Left hindlimb (tissue), 1 donor: Measurements from ENCODE around the gene HBP1.
A peak's percentile ranks its signal among the peaks of the same experiment; 100 is the strongest.
"Not testable (repeated sequence)": the region's sequence is repeated elsewhere in the genome, so short reads cannot be mapped to it uniquely, and the experiment has no call there.

ENCODE experiments used
- DNase-seq: peaks from one replicate; pipeline ENCODE4 v3.0.0-alpha.2; 2018

HBP1 gene

GRCh38 chr7:107155726-107156125, 13.1 kb upstream of the HBP1 start:
- not testable (repeated sequence) for DNase-seq

GRCh38 chr7:107157091-107157490, 11.7 kb upstream of the HBP1 start:
- no peak for DNase-seq

- no peak for DNase-seq
These were observed 10.8 kb upstream of the HBP1 start for GRCh38 chr7:107158028-107158427.

- no peak for DNase-seq
These were observed 8.4 kb upstream of the HBP1 start for GRCh38 chr7:107160389-107160788.

GRCh38 chr7:107161415-107161814, 7.4 kb upstream of the HBP1 start:
- no peak for DNase-seq

- no peak for DNase-seq
These were observed 6.3 kb upstream of the HBP1 start for GRCh38 chr7:107162475-107162874.

- DNase-seq, result no peak
These were observed 4.7 kb upstream of the HBP1 start for GRCh38 chr7:107164092-107164491.

- DNase-seq, result no peak
These were observed 3.5 kb upstream of the HBP1 start for GRCh38 chr7:107165341-107165740.

- DNase-seq, result no peak
These were observed 1.9 kb upstream of the HBP1 start for GRCh38 chr7:107166736-107167426.

GRCh38 chr7:107167483-107168232, 1.1 kb upstream of the HBP1 start:
- DNase-seq, result peak; percentile 33

- peak; percentile 97 for DNase-seq
These were observed 582 bp downstream of the HBP1 start for GRCh38 chr7:107169120-107170050.

GRCh38 chr7:107170051-107170915, 1.5 kb downstream of the HBP1 start:
- no peak for DNase-seq

GRCh38 chr7:107171496-107171895, 2.7 kb downstream of the HBP1 start:
- DNase-seq, result no peak

GRCh38 chr7:107172276-107173032, 3.7 kb downstream of the HBP1 start:
- no peak for DNase-seq

- DNase-seq, result no peak
These were observed 4.4 kb downstream of the HBP1 start for GRCh38 chr7:107173191-107173590.

GRCh38 chr7:107173691-107174406, 5.0 kb downstream of the HBP1 start:
- no peak for DNase-seq

GRCh38 chr7:107179326-107180164, 10.7 kb downstream of the HBP1 start:
- DNase-seq, result peak; percentile 32

GRCh38 chr7:107180378-107180777, 11.6 kb downstream of the HBP1 start:
- peak; percentile 38 for DNase-seq

- no peak for DNase-seq
These were observed 12.4 kb downstream of the HBP1 start for GRCh38 chr7:107181172-107181571.

- no peak for DNase-seq
These were observed 16.9 kb downstream of the HBP1 start for GRCh38 chr7:107185716-107186115.
